HG02840 (cell line): ENCODE measurements around the gene KRTAP16-1.
"Not testable (repeated sequence)": the region's sequence is repeated elsewhere in the genome, so short reads cannot be mapped to it uniquely, and the experiment has no call there.

Experiments
- ATAC-seq: cut with Tn5 transposase; IDR thresholded peaks from one replicate; pipeline ENCODE4 v1.9.1; 2021; ENCODE audit warnings: mild to moderate bottlenecking, moderate library complexity, moderate number of reproducible peaks; ENCODE audit not compliant: unreplicated experiment, low FRiP score

KRTAP16-1 gene

GRCh38 chr17:41308918-41309359 is at the start of gene KRTAP16-1:
TSS of gene KRTAP16-1 (minus strand) at chr17:41309309. CDS start at chr17:41309253, 56 bp downstream.
- no peak for ATAC-seq

GRCh38 chr17:41354536-41354935 is 45.4 kb upstream of the KRTAP16-1 start:
- no peak for ATAC-seq

- ATAC-seq, result no peak
These were observed 43.7 kb upstream of the KRTAP16-1 start for GRCh38 chr17:41352597-41353366.

GRCh38 chr17:41351177-41351576 is 42.1 kb upstream of the KRTAP16-1 start:
- no peak for ATAC-seq

- ATAC-seq, result not testable (repeated sequence)
These were observed 41.3 kb upstream of the KRTAP16-1 start, which contains the start of gene KRT33A for GRCh38 chr17:41350381-41350878. TSS of gene KRT33A (minus strand) at chr17:41350828. CDS start at chr17:41350767, 61 bp downstream.

GRCh38 chr17:41347869-41348760 is 39.0 kb upstream of the KRTAP16-1 start:
- no peak for ATAC-seq

GRCh38 chr17:41346421-41346820 is 37.3 kb upstream of the KRTAP16-1 start:
- not testable (repeated sequence) for ATAC-seq

GRCh38 chr17:41345992-41346391 is 36.9 kb upstream of the KRTAP16-1 start:
- no peak for ATAC-seq

GRCh38 chr17:41343029-41343428 is 33.9 kb upstream of the KRTAP16-1 start:
- ATAC-seq, result no peak

GRCh38 chr17:41340934-41341861 is 32.1 kb upstream of the KRTAP16-1 start:
- no peak for ATAC-seq

- ATAC-seq, result no peak
These were observed 31.4 kb upstream of the KRTAP16-1 start for GRCh38 chr17:41340494-41340893.

- ATAC-seq, result no peak
These were observed 30.6 kb upstream of the KRTAP16-1 start for GRCh38 chr17:41339571-41340172.

GRCh38 chr17:41338961-41339485 is 29.9 kb upstream of the KRTAP16-1 start:
- ATAC-seq, result no peak

- no peak for ATAC-seq
These were observed 26.6 kb upstream of the KRTAP16-1 start for GRCh38 chr17:41335747-41336146.

GRCh38 chr17:41334385-41335305 is 25.5 kb upstream of the KRTAP16-1 start:
- ATAC-seq, result no peak

GRCh38 chr17:41333836-41334235 is 24.7 kb upstream of the KRTAP16-1 start:
- no peak for ATAC-seq

- ATAC-seq, result no peak
These were observed 24.0 kb upstream of the KRTAP16-1 start for GRCh38 chr17:41333098-41333497.

- no peak for ATAC-seq
These were observed 23.1 kb upstream of the KRTAP16-1 start for GRCh38 chr17:41332239-41332638.
